HL-60 (cell line): ENCODE measurements around the gene SLC35G6.

Source experiments
- SPI1 ChIP-seq: IDR thresholded peaks from 2 replicates; pipeline ENCODE4 v1.6.1; 2012; ENCODE audit warnings: low read depth, mild to moderate bottlenecking, borderline replicate concordance
- TF ChIP-seq, protein P1 (sequence below): IDR thresholded peaks from one replicate; pipeline ENCODE4 v1.5.1; 2011; ENCODE audit warnings: low read length, control low read depth, inconsistent platforms; ENCODE audit not compliant: insufficient read depth

DNA sequence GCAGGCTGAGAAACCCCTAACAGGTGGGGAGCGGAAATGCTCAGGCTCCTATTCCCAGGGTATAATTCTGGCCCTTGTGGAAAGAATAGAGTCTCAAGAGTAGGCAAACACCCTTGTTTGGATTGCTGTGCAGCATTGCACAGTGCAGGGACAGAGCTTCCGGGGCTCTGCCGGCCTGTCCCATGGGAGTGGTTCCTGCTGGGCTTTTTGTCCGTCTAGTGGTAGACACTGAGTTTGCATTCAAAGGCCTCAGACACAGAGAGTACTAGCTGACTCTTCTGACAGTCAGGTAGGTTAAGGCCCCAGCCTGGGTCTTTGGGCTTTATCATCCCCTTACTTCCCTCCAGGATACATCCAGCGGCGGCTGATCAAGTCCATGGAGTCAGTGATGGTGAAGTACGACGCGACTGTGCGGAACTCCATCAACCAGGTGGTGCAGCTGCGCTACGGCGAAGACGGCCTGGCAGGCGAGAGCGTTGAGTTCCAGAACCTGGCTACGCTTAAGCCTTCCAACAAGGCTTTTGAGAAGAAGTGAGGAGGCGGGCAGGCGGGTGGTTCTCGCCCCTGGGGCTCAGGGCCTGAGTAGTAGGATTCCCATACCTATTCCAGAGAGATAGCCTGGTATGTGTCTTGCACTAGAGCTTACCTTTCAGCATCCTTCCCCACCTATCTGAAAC lies 21.1 kb downstream of the SLC35G6 start:
- TF ChIP-seq, protein P1, sequence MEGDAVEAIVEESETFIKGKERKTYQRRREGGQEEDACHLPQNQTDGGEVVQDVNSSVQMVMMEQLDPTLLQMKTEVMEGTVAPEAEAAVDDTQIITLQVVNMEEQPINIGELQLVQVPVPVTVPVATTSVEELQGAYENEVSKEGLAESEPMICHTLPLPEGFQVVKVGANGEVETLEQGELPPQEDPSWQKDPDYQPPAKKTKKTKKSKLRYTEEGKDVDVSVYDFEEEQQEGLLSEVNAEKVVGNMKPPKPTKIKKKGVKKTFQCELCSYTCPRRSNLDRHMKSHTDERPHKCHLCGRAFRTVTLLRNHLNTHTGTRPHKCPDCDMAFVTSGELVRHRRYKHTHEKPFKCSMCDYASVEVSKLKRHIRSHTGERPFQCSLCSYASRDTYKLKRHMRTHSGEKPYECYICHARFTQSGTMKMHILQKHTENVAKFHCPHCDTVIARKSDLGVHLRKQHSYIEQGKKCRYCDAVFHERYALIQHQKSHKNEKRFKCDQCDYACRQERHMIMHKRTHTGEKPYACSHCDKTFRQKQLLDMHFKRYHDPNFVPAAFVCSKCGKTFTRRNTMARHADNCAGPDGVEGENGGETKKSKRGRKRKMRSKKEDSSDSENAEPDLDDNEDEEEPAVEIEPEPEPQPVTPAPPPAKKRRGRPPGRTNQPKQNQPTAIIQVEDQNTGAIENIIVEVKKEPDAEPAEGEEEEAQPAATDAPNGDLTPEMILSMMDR, result no peak
- TF ChIP-seq SPI1, result no peak
